T-helper 1 cell treated with Interleukin-12 subunit alpha and Interleukin-12 subunit beta and Interleukin-4 antibody, amounts not matched to agents 30 ng/mL and 1 ng/mL, for 36 hours (primary cell): Measurements from ENCODE around the gene DRAXIN. TPM values are rescaled to one million over a fixed set of nuclear protein-coding genes. Genes with fewer than 3 reads are reported as not detected.

Experiments used
- intact Hi-C: fragments of 100-400 bp; cut with micrococcal nuclease; formaldehyde crosslinking; loops from one replicate; pipeline ENCODE4 v1.15.1; 2024
- total RNA-seq: library from RNA; stranded (reverse); gene quantifications from 2 replicates; pipeline ENCODE4 v1.2.3, GENCODE V29; 2022

Gene DRAXIN
- total RNA-seq, 1 donor from 2014 or later, result 0.15 TPM

DNA sequence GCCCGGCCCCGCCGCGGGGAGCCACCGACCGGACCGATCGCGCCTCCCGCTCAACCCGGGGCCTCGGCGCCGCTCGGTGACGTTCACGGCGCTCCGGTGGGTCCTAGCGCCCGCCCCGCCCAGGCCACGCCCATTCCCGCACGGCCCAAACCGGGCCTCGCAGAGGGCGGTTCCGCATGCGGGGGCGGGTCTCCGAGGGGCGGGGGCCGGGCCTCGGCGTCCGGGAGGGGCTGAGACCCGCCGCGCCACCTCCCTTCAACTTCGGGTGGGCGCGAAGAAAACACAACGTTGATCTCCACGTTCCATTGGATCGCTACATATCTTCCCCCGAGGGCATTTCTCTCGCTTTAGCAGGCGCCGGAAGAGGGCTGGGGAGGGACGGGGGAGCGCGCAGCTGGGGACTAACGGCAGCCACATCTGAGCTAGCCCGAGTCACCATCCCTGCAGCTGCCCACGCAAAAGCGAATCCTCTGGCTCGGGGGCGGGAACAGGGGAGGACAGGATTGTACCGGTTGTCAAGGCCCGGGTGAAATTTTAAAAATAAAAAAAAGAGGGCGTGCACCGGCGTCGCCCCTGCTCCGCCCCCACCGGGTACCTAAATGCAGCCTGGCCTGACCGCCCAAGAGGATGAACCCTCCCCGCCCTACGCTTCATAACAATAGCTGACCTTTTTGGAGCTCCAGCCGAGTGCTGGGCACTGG is 10.3 kb upstream of the DRAXIN start, which contains the start of gene MAD2L2:
Gene MAD2L2, minus strand, starts transcription at position 78 of the 701 bp plus-strand sequence. CDS start 547 bp downstream, outside the sequence.
- intact Hi-C loops, result loop anchor here (1.0 kb wide), 9 partner anchors 9 to 419 kb away; partner anchors contain the start of genes AGTRAP, FBXO2, FBXO44 and FBXO6

GRCh38 chr1:11682287-11682771 is 9.2 kb upstream of the DRAXIN start:
- intact Hi-C loops, result no loop called here

- intact Hi-C loops, result no loop called here
Measured at GRCh38 chr1:11682799-11683198, 8.7 kb upstream of the DRAXIN start.

GRCh38 chr1:11684070-11684469 is 7.4 kb upstream of the DRAXIN start:
- intact Hi-C loops, result no loop called here

- intact Hi-C loops, result no loop called here
Measured at GRCh38 chr1:11685210-11685752, 6.2 kb upstream of the DRAXIN start.

GRCh38 chr1:11688506-11688905 is 3.0 kb upstream of the DRAXIN start:
- intact Hi-C loops, result no loop called here

DNA sequence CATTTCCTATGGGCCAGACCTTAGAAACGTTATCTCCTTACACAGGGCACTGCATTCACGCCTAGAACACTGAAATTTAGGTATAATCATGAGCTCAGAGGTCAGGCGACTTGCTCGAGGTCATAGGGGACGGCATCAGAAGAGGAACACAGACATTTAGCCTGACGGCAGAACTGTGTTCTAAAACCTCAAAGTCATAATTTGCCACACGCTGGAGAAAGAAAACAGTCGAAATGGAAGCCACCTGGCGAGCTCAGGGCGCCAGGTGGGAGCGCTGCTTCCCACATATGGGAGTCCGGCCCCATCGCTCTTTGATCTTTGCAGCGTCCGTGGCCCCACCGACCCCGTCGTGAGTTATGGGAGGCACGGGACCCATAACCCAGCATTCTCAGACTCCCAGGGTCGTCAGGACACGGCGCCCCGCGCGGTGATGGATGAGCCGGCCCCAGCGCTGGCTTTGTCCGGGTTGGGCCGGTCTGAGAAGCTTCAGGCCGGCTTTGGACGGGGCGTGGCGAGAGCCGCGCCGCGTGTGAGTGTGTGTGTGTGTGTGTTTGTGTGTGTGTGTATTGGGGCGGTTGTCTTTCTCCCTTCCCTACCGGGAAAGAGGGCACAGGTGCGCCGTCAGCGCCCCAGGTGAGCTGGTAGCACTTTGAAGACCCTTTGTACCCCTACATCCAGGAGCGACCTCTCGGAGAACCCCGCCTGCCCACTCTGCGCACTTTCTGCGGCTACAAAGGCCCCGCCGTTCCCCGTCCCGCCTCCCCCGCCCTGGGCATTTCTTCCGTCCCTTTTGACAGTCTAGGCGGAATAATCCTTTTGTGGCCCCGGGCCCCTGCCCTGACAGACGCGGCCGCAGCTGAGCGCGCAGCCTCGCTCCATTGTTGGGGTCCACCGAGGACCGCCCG is 861 bp upstream of the DRAXIN start:
- intact Hi-C loops, result loop anchor here (1.0 kb wide), 1 partner anchor 9 kb away; the partner anchor contains the start of gene MAD2L2

GRCh38 chr1:11691928-11692711 is 610 bp downstream of the DRAXIN start:
- intact Hi-C loops, result no loop called here

GRCh38 chr1:11693024-11693590 is 1.6 kb downstream of the DRAXIN start:
- intact Hi-C loops, result no loop called here

- intact Hi-C loops, result no loop called here
Measured at GRCh38 chr1:11693917-11694316, 2.4 kb downstream of the DRAXIN start.

GRCh38 chr1:11695861-11696260 is 4.4 kb downstream of the DRAXIN start:
- intact Hi-C loops, result no loop called here

- intact Hi-C loops, result no loop called here
Measured at GRCh38 chr1:11697188-11697892, 5.8 kb downstream of the DRAXIN start.

- intact Hi-C loops, result no loop called here
Measured at GRCh38 chr1:11697893-11698210, 6.3 kb downstream of the DRAXIN start.

DNA sequence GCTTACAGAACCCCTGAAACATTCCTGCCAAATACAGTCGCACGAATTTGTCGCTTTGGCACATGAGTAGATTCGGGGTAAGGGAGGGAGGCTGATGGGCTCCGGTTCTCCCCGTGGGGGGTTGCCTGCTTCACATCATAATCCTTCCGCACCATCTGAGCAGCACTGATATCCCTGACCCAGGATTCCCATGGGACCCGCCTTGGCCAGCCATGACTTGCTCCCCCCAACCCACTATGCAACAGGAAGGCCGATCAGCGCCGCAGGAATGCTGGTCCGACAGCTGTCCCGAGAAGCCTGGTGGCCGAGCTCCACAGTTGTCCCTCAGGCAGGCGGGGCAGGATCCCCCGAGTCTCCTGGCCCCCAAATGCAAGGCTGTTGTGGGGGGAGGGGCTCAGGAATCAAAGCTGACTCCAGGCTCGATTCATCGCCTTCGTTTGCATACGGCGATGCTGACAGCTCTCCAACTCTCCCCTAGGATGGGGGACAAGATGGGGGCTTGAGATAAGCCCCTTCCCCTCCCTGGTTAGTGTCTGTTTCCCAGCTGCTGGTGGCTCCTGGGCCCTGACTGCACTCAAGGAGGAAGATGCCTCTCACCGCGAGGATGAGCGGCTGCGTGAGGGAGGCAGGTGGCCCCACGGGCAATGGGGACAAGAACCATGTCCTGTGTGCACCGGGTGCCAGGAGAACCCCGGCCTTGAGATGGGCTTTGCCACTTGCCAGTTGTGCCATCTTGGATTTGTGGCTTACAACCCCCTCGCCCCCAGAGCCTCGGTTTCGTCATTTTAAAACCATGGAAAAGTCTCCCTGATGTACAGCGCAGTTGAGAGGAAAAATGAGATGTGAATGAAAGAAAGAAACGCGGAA is 9.3 kb downstream of the DRAXIN start:
- intact Hi-C loops, result no loop called here

GRCh38 chr1:11701551-11701961 is 10.0 kb downstream of the DRAXIN start:
- intact Hi-C loops, result no loop called here

GRCh38 chr1:11701981-11702803 is 10.7 kb downstream of the DRAXIN start:
- intact Hi-C loops, result no loop called here

GRCh38 chr1:11703357-11704193 is 12.1 kb downstream of the DRAXIN start:
- intact Hi-C loops, result no loop called here
